Caco-2 (cell line): ENCODE results near the gene AUTS2. TPM values are rescaled to one million over a fixed set of nuclear protein-coding genes. Genes with fewer than 3 reads are reported as not detected.

Experiments
- BruUV-seq: library from RNA; stranded (reverse); fragments of 400-500 nt; replicated peaks from 2 replicates; lab custom pipeline; 2021; lab: Mats Ljungman, UMichigan
- CTCF ChIA-PET: fragments of 300-600 bp; sonication (Branson Sonifier 250); formaldehyde crosslinking; loops from one replicate; lab custom pipeline; 2022; ENCODE audit warnings: antibody characterized with exemption; lab: Charles Lee
- POLR2A ChIA-PET: fragments of 300-600 bp; sonication (Branson Sonifier 250); formaldehyde crosslinking; loops from one replicate; lab custom pipeline; 2022; ENCODE audit warnings: antibody characterized with exemption; lab: Charles Lee
- DNase-seq, 2 experiments: peaks; one replicate each; pipeline versions ENCODE4 v3.0.0 to v3.0.0-alpha.2; 2020 to 2022
- H3K27me3 ChIP-seq: replicated peaks from 2 replicates; pipeline ENCODE4 v1.6.0; 2011; ENCODE audit warnings: low read length; ENCODE audit not compliant: control insufficient read depth, insufficient read depth
- H3K36me3 ChIP-seq: 2 replicates; pipeline ENCODE4 v1.5.1; 2011; ENCODE audit warnings: low read length; ENCODE audit not compliant: control insufficient read depth, insufficient read depth
- H3K4me1 ChIP-seq: fragments of 250-450 bp; sonication (Bioruptor Pico); 2 replicates; pipeline ENCODE4 v1.5.1; 2020; ENCODE audit warnings: mild to moderate bottlenecking
- H3K4me3 ChIP-seq: 2 replicates; pipeline ENCODE4 v1.5.1; 2011; ENCODE audit warnings: low read depth, mild to moderate bottlenecking, control low read depth, low read length
- H3K9me3 ChIP-seq: fragments of 250-450 bp; sonication (Bioruptor Pico); 2 replicates; pipeline ENCODE4 v1.5.1; 2020; ENCODE audit warnings: mild to moderate bottlenecking, moderate library complexity
- H3K27ac Mint-ChIP-seq: one replicate; pipeline ENCODE4 v1.8.0; 2022; ENCODE audit warnings: mixed read lengths; ENCODE audit not compliant: unreplicated experiment
- H3K27me3 Mint-ChIP-seq: one replicate; pipeline ENCODE4 v1.8.0; 2022; ENCODE audit warnings: mixed read lengths; ENCODE audit not compliant: insufficient read depth, unreplicated experiment
- H3K36me3 Mint-ChIP-seq: one replicate; pipeline ENCODE4 v1.8.0; 2022; ENCODE audit warnings: mild to moderate bottlenecking, mixed read lengths; ENCODE audit not compliant: insufficient read depth, unreplicated experiment
- H3K4me1 Mint-ChIP-seq: one replicate; pipeline ENCODE4 v1.8.0; 2022; ENCODE audit warnings: low read depth, mixed read lengths; ENCODE audit not compliant: unreplicated experiment
- H3K4me3 Mint-ChIP-seq: one replicate; pipeline ENCODE4 v1.8.0; 2022; ENCODE audit warnings: mild to moderate bottlenecking, moderate library complexity, mixed read lengths; ENCODE audit not compliant: unreplicated experiment
- H3K9me3 Mint-ChIP-seq: one replicate; pipeline ENCODE4 v1.8.0; 2022; ENCODE audit warnings: mixed read lengths; ENCODE audit not compliant: unreplicated experiment
- intact Hi-C: fragments of 100-400 bp; cut with micrococcal nuclease; formaldehyde crosslinking; loops from one replicate; pipeline ENCODE4 v1.10.0; 2022; ENCODE audit not compliant: unreplicated experiment
- total RNA-seq: library from RNA; stranded (reverse); gene quantifications from 2 replicates; pipeline ENCODE4 v1.2.3, GENCODE V29; 2022
- TF ChIP-seq, protein P1 (sequence below), 2 experiments: fragments of 200-600 bp in 1 of 2; IDR thresholded peaks; 1 replicate in 1 of 2; 2 replicates in 1 of 2; pipeline versions ENCODE4 v1.5.1 to v1.8.0; 2011 to 2022; ENCODE audit warnings: antibody characterized with exemption in 1 of 2, control low read depth in 1 of 2, inconsistent platforms in 1 of 2, low read depth in 1 of 2, low read length in 1 of 2, mild to moderate bottlenecking in 1 of 2, moderate library complexity in 1 of 2; ENCODE audit not compliant: insufficient read depth in 1 of 2, severe bottlenecking in 1 of 2, unreplicated experiment in 1 of 2

Gene AUTS2
- total RNA-seq, 1 experiment from 2014 or later, result 37.1 TPM

DNA sequence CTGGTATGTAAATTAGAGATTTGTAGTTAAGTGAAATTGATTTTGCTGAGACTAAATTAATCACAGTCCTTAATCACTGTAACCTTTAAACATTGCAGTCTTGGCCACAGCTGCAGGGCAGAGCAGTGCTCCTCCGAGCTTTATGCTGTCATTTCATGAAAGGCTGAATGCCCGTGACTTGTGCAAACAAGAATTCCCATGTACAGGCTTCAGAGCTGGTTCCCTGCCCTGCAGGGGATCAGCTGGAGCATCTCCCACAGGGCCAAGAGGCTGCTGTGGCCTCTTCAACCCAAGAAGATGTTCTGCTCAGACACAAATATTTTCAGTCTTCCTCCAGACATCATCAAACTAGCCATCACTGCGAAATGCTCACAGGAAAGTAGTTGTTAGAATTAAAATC is 419.1 kb downstream of the AUTS2 start:
- no peaks in the 10 kb centered on the region for H3K9me3 ChIP-seq
- H3K4me3 ChIP-seq, result no peak overlapping the region
- 0 out of 2 replicates have a peak, but pooled peaks cover 4% of the 10 kb centered on the region for H3K4me1 ChIP-seq
- no peaks in the 10 kb centered on the region for H3K27me3 ChIP-seq
- no peaks in the 10 kb centered on the region for H3K9me3 Mint-ChIP-seq
- BruUV-seq, result no TSS peak
- TF ChIP-seq, protein P1, sequence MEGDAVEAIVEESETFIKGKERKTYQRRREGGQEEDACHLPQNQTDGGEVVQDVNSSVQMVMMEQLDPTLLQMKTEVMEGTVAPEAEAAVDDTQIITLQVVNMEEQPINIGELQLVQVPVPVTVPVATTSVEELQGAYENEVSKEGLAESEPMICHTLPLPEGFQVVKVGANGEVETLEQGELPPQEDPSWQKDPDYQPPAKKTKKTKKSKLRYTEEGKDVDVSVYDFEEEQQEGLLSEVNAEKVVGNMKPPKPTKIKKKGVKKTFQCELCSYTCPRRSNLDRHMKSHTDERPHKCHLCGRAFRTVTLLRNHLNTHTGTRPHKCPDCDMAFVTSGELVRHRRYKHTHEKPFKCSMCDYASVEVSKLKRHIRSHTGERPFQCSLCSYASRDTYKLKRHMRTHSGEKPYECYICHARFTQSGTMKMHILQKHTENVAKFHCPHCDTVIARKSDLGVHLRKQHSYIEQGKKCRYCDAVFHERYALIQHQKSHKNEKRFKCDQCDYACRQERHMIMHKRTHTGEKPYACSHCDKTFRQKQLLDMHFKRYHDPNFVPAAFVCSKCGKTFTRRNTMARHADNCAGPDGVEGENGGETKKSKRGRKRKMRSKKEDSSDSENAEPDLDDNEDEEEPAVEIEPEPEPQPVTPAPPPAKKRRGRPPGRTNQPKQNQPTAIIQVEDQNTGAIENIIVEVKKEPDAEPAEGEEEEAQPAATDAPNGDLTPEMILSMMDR (IDR thresholded peaks at IDR 0.05; ENCODE audit: insufficient read depth in 1 of 2, low read depth in 1 of 2, low read length in 1 of 2, severe bottlenecking in 1 of 2, unreplicated experiment in 1 of 2), result no peak
- CTCF ChIA-PET, result no interaction called here
- no peaks in the 10 kb centered on the region for H3K36me3 ChIP-seq
- no peak overlapping the region for H3K4me3 Mint-ChIP-seq
- no peak for DNase-seq
- POLR2A ChIA-PET, result no interaction called here
- H3K4me1 Mint-ChIP-seq, result peaks cover 7% of the 10 kb centered on the region
- no peak overlapping the region for H3K27ac Mint-ChIP-seq
- no peaks in the 10 kb centered on the region for H3K36me3 Mint-ChIP-seq
- peaks cover 6% of the 10 kb centered on the region for H3K27me3 Mint-ChIP-seq
- intact Hi-C loops, result no loop called here

DNA sequence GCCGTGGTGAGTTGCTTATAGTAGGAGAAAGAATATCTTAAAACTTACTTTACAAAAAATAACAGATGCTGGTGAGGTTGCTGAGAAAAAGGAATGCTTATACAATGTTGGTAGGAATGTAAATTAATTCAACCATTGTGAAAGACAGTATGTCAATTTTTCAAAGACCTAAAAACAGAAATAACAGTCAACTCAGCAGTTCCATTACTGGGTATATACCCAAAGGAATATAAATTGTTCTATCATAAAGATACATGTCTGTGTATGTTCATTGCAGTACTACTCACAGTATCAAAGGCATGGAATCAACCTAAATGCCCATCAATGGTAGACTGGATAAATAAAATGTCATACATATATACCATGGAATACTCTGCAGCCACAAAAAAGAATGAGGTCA is 420.4 kb downstream of the AUTS2 start:
- H3K4me3 ChIP-seq, result no peak overlapping the region
- TF ChIP-seq, protein P1 (IDR thresholded peaks at IDR 0.05; ENCODE audit: insufficient read depth in 1 of 2, low read depth in 1 of 2, low read length in 1 of 2, severe bottlenecking in 1 of 2, unreplicated experiment in 1 of 2), result no peak
- Mint-ChIP-seq H3K4me1 (peaks cover 7% of the 10 kb centered on the region), H3K4me3 (no peak overlapping the region), H3K27me3 (peaks cover 6% of the 10 kb centered on the region), H3K27ac (no peak overlapping the region), H3K9me3 (no peaks in the 10 kb centered on the region), H3K36me3 (no peaks in the 10 kb centered on the region)
- no peaks in the 10 kb centered on the region for H3K9me3 ChIP-seq
- CTCF ChIA-PET, result no interaction called here
- no TSS peak for BruUV-seq
- H3K4me1 ChIP-seq, result 0 out of 2 replicates have a peak, but pooled peaks cover 4% of the 10 kb centered on the region
- no peak for DNase-seq
- H3K36me3 ChIP-seq, result no peaks in the 10 kb centered on the region
- intact Hi-C loops, result no loop called here
- no peaks in the 10 kb centered on the region for H3K27me3 ChIP-seq
- POLR2A ChIA-PET, result no interaction called here

DNA sequence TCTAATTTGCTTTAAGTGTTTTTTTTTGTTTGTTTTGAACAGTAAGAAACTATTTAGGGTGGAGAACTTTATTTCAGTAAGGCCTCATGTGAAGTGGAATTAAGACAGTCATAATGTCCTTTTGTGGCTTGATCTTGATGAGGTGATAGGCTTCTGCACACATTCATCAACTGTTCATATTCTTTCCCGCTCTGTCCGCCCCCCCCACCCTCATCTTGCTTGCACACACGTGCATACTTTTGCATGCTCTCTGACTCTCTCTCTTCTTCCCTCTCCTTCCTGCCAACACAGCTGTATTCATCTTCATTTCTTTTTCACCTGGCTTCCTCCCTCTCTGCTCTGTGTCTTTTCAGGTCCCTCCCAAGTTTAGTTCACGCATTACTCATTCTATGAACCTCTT is 429.6 kb downstream of the AUTS2 start:
- intact Hi-C loops, result no loop called here
- H3K9me3 ChIP-seq, result no peaks in the 10 kb centered on the region
- H3K4me3 Mint-ChIP-seq, result no peak overlapping the region
- TF ChIP-seq, protein P1 (IDR thresholded peaks at IDR 0.05; ENCODE audit: insufficient read depth in 1 of 2, low read depth in 1 of 2, low read length in 1 of 2, severe bottlenecking in 1 of 2, unreplicated experiment in 1 of 2), result no peak
- peaks cover 9% of the 10 kb centered on the region for H3K27me3 Mint-ChIP-seq
- H3K36me3 Mint-ChIP-seq, result no peaks in the 10 kb centered on the region
- no TSS peak for BruUV-seq
- H3K27ac Mint-ChIP-seq, result no peak overlapping the region
- H3K4me1 Mint-ChIP-seq, result no peaks in the 10 kb centered on the region
- H3K4me3 ChIP-seq, result no peak overlapping the region
- ChIA-PET POLR2A (no interaction called here), CTCF (no interaction called here)
- no peaks in the 10 kb centered on the region; the same call in 1 of the 2 replicates for H3K27me3 ChIP-seq
- H3K36me3 ChIP-seq, result no peaks in the 10 kb centered on the region
- no peak for DNase-seq
- H3K9me3 Mint-ChIP-seq, result no peaks in the 10 kb centered on the region
- H3K4me1 ChIP-seq, result no peaks in the 10 kb centered on the region
